GM19467 (cell line): ENCODE measurements around the gene FAM13A.
A peak's percentile ranks its signal among the peaks of the same experiment; 100 is the strongest.

Experiments
- ATAC-seq: cut with Tn5 transposase; IDR thresholded peaks from one replicate; pipeline ENCODE4 v1.9.1; 2021; ENCODE audit warnings: mild to moderate bottlenecking, moderate library complexity; ENCODE audit not compliant: unreplicated experiment

Gene FAM13A

DNA sequence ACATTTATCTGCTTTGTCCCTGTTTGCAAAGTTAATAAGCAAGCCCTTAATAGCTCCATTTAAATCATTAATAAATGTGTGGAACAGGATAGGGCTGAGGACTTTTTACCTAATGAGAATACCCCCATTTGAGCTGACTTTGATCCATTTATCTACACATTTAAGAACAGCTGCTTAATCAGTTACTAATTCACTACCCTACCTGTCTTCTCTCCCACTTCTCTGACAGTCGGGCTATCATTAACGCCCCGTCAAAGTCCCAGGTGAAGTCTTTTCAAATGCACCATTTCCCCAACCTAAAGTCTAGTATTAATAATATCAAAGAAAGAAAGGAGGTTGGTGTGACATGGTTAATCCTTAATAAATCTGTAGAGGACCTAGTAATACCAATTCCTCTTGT, 302.2 kb downstream of the FAM13A start:
- ATAC-seq: no peak

- no peak for ATAC-seq
Measured at GRCh38 chr4:88753658-88754571, 303.1 kb downstream of the FAM13A start.

DNA sequence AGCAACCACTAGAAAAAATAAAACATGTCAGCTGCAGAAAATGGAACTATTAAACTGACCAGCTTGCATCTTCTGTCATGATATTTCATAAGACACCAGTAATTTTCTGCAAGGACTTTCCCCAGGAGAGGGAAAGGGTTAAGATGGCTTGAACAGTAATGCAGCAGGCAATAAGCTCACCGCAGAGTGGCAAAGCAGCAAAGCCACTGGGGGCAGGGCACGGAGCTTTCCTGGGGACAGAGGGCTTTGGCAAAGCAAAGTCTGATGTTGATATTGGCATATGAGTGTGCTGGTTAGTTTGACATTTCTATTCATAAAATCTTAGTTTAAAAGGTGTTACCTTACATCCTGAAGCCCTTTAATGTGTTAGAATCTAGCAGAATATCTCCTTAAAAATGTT, 304.2 kb downstream of the FAM13A start:
- no peak for ATAC-seq

- no peak for ATAC-seq
Measured at GRCh38 chr4:88752076-88752463, 304.9 kb downstream of the FAM13A start.

DNA sequence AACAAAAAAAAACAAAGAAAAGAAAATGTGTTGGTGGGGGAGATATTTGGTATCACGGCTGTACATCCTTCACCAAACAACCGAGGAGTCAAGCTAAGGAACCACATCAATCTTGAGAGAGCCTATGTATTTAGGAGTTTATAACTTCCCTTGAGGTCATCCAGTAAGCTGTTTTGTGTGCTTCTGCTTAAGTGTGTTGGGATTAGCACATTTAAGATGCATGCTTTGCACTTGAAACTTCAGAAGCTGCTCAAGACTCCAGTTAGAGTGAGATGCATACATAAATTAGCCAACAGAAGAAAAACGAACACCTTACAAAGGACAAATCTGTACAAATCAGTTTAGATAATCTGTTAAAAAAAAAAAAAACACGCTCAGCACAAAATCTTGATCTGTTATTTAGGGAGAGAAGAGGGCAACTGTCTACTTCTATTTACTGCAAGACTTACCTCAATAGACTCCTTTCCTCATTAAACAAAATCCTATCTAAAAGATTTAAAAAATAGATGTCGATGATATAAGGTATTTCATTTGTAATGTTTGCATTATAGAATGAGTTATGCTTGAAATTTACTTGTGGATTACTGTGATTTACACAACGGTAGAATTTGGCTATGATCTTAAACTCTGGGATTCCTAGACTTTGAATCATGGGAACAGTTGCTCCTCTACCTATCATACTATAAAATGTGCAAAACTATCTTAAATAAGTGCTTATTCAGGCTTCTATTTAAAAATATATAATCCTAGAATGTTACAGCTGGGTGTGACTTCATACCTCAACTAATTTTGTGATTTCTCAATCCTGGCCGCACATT, 305.5 kb downstream of the FAM13A start:
- no peak for ATAC-seq

GRCh38 chr4:88750369-88750768, 306.6 kb downstream of the FAM13A start:
- no peak for ATAC-seq

GRCh38 chr4:88747351-88747750, 309.6 kb downstream of the FAM13A start:
- ATAC-seq: no peak

- no peak for ATAC-seq
Measured at GRCh38 chr4:88746206-88746605, 310.8 kb downstream of the FAM13A start.

- ATAC-seq: no peak
Measured at GRCh38 chr4:88745581-88746163, 311.3 kb downstream of the FAM13A start.

- no peak for ATAC-seq
Measured at GRCh38 chr4:88745175-88745574, 311.8 kb downstream of the FAM13A start.

DNA sequence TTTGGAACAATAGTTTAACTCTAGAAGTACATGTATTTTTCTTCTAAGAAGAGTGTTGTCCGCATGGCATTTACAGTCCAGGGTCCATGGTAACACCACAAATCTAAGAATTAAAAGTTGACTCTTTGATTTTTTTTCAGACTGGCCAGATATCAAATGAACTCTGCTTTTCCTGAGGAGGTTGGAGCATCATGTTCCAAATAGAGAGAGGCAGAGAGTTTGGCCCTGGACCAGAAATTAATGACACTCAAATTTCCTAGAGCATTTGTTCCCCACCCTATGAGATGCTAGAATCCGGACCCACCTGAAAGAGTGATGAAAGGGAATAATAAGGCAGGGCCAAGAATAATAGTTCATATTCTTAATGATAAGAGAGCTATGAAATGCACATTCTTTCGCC, 312.4 kb downstream of the FAM13A start:
- ATAC-seq: no peak

- ATAC-seq: no peak
Measured at GRCh38 chr4:88743696-88744095, 313.3 kb downstream of the FAM13A start.

GRCh38 chr4:88742561-88742960, 314.4 kb downstream of the FAM13A start:
- no peak for ATAC-seq

DNA sequence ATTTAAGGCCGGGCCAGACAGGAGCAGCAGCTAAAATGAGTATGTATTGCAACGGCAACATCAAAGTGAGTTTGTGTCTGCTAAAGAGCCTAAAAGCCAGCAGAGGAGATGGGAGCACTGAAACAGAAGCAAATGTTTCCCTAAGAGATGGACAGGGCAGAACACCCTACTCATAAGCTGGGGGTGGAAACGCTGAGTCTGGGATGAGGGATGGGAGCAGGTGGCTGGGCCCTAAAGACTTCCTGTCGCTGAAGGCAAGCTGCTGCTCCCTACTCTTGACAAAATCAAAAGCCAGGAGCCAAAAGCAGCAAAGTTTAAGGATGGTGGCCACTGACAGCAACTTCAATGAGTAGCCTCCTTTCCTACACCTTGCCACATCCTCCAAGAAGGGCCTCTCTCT, 318.8 kb downstream of the FAM13A start:
- no peak for ATAC-seq

DNA sequence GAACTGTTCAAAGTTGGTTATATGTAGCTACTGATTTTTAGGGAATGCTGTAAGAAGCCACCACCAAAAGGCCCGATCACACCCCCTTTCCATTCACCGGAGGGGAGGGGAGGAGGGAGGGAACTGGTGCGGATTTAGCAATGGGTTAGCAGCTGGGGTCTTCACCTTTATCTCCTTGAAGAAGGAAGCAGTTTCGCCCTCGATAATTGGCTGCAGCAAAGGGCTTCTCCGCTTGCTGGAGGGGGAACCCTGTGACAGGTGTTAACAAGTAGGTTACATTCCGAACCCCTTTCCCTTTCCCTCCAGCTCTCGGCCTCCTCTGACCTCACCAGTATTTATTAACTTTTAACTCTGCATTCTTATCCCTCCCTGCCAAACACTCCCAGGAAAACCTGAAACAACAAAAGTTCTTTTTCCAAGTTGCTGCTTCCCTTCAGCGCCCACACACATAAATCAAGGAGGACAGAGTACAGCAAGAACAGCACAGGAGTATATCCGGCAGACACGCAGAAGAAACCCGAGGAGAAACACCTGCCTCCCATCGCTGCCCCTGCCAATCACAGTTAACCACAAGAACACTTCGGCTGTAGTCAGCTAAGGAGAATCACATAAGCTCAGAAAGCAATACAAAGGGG, 319.6 kb downstream of the FAM13A start:
- peak; percentile 79 for ATAC-seq

DNA sequence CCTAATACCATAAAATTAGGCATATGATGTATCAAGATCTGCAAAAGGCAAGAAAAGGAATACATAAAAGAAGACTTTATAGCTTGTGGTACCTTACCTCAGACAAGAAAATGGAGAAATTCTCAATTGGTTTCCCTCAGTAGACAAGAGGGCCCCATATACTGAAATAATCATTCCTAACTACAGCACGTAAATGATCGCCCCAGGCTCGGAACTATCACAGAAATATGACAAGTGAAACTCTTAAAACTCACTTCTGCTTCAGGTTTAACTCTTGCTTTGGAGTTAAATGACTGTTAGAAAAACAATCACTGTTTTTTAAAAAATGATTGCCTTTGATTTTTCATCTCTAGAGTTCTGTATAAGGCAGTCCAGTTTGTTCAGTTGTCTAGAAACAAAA, 320.7 kb downstream of the FAM13A start:
- no peak for ATAC-seq

DNA sequence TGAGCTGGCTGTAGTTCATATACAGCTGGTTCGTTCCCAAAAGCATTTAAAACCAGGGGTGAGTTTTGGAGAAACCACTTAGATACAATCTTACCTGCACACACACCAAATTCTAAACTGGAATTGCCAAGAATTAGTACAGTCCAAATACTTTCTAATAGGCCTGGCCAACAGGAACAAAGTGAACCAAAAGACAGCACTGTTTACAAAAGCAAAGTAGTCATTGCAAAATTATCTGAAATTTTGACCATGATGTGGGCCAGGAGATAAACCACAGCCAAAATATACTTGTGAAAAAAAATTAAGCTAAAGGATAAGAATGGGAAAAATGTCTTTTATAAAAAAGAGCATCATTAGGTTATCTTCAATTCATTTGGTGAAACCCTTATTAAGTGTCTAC, 321.4 kb downstream of the FAM13A start:
- ATAC-seq: no peak

- ATAC-seq: no peak
Measured at GRCh38 chr4:88734403-88734949, 322.5 kb downstream of the FAM13A start.

DNA sequence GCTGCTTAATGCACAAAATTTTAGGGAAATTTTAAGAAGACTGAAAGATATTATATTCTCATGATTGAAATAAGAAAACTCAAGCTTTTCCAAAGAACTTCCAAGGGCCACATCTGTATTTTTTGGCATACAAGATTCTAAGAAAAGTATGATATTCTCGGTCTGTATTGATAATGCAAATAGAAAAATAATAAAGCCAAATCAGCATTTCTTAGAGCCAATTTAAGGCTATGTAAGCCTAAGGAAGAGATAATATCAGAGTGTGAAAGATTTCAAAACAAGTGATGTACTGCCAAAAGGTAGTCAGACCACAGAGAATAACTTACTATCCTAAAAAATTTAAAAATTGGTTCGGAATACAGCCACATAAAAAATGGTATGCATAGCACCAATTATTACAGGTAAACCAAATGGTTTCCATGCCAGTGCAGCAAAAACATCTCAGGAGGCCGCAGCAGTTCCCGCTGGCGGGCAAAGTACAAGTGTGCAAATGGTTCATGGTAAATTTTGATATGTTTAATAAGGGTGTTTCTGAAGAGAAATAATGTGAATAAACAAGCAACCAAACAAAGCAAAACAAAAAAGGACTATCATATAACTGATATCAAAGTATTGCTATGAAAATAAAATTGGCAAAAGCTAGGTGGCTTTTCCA, 324.1 kb downstream of the FAM13A start:
- ATAC-seq: no peak

- ATAC-seq: no peak
Measured at GRCh38 chr4:88731381-88731780, 325.6 kb downstream of the FAM13A start.
